Hypothalamus (tissue), 51 donors: ENCODE measurements around the gene LYRM4.
"Not testable (repeated sequence)": the region's sequence is repeated elsewhere in the genome, so short reads cannot be mapped to it uniquely, and the experiment has no call there.

ENCODE experiments used
- DNase-seq, 51 donors: peaks; one replicate each; lab custom pipeline; 2025; lab: John Stamatoyannopoulos, UW

The LYRM4 gene

DNA sequence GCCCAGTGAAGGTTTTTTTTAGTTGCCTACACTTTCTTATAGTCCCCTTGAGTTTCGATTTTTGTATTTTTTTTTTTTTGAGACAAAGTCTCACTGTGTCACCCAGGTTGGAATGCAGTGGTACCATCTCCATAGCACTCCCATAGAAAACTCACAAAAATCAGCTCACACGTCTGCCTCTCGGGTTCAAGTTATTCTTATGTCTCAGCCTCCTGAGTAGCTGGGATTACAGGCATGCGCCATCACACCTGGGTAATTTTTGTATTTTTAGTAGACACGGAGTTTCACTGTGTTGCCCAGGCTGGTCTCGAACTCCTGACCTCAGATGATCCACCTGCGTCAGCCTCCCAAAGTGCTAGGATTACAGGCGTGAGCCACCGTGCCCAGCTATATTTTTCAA is 200.3 kb downstream of the LYRM4 start:
- not testable (repeated sequence) for DNase-seq

DNA sequence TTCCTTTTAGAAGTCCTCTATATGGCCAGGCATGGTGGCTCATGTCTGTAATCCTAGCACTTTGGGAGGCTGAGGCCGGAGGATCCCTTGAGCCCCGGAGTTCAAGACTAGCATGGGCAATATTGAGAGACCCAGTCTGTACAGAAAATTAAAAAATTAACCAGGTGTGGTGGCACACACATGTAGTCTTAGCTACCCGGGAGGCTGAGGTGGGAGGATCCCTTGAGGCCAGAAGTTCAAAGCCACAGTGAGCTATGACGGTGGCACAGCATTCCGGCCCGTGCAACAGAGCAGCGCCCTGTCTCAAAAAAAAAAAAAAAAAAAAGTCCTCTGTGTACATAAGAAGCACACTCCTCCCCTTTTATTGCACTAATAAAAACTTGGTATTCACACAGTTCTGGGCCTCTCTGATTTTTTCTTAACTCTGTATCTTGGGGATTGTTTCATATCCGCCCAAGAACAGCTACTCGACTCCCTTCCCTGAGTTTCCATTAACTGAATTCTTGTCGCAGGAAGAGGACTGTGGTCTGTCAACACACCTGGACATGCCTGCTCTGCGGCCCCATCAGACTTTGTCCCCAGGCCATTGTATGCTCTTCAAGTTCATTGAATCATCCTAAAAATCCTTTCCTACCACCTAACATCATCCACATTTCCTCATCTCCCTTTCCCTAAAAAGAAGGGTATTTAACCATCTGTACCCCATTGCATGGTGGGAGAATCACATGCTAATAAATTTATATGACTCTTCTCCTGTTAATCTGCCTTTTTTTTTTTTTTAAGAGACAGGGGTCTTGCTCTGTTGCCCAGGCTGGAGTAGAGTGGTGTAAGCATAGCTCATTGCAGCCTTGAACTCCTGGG is 201.5 kb downstream of the LYRM4 start:
- DNase-seq, result no peak
